Measurements from ENCODE around the gene NANOS1. TPM values are rescaled to one million over a fixed set of nuclear protein-coding genes. Genes with fewer than 3 reads are reported as not detected.

Gene NANOS1
- total and polyA plus RNA-seq, 2 experiments from 2014 or later: 1.6 to 2.9 TPM

GRCh38 chr10:119049361-119049760 lies 19.8 kb downstream of the NANOS1 start:
- Mint-ChIP-seq H3K4me1 (no peaks in the 10 kb centered on the region), H3K4me3 (no peak overlapping the region), H3K9me3 (no peaks in the 10 kb centered on the region), H3K27ac (no peak overlapping the region), H3K27me3 (ENCODE audit: insufficient read depth, low read depth, poor library complexity) (peaks cover 2% of the 10 kb centered on the region), H3K36me3 (ENCODE audit: low read depth) (peaks cover 100% of the 10 kb centered on the region)
- Histone ChIP-seq H3K36me3 (ENCODE audit: insufficient read depth) (peaks cover 96% of the 10 kb centered on the region), H3K79me2 (replicated peaks; ENCODE audit: insufficient read depth) (peaks cover 100% of the 10 kb centered on the region), H4K20me1 (replicated peaks; ENCODE audit: insufficient read depth) (peaks cover 85% of the 10 kb centered on the region), H3F3A (replicated peaks; ENCODE audit: low read depth) (peaks cover 18% of the 10 kb centered on the region), H3K27me3 (ENCODE audit: insufficient read depth) (no peaks in the 10 kb centered on the region), H3K9me2 (ENCODE audit: insufficient read depth) (no peaks in the 10 kb centered on the region), H3K4me1 (ENCODE audit: insufficient read depth) (no peaks in the 10 kb centered on the region), H3K4me3 (no peak overlapping the region), H3K4me2 (no peak overlapping the region), H3K27ac (ENCODE audit: low read depth) (no peak overlapping the region), H2AFZ (no peak overlapping the region)
- TF ChIP-seq ZNF462 (CRISPR knock-in tag; IDR thresholded peaks at IDR 0.05) (no peak), CREB1 (CRISPR knock-in tag; IDR thresholded peaks at IDR 0.05; ENCODE audit: low read depth) (no peak), POLR2AphosphoS5 (IDR thresholded peaks at IDR 0.05; ENCODE audit: low read depth) (no peak), ETS1 (IDR thresholded peaks at IDR 0.05) (no peak), EZH2 (IDR thresholded peaks at IDR 0.05; ENCODE audit: low read depth, unreplicated experiment) (no peak), EZH2phosphoT487 (IDR thresholded peaks at IDR 0.05; ENCODE audit: unreplicated experiment) (no peak), ZNF331 (CRISPR knock-in tag; IDR thresholded peaks at IDR 0.05; ENCODE audit: low read depth) (no peak), ZNF114 (CRISPR knock-in tag; IDR thresholded peaks at IDR 0.05) (no peak), CTCF (conservative IDR thresholded peaks at IDR 0.05; ENCODE audit: low read depth in 2 of 2) (no peak), REST (IDR thresholded peaks at IDR 0.05; ENCODE audit: unreplicated experiment) (no peak), STAT1 (IDR thresholded peaks at IDR 0.05; ENCODE audit: unreplicated experiment) (no peak)
- DNase-seq (ENCODE audit: low spot score): no peak
- no peak for ATAC-seq

All from GM23338 (cell line).